Measurements from ENCODE around the gene IDUA.

DNA sequence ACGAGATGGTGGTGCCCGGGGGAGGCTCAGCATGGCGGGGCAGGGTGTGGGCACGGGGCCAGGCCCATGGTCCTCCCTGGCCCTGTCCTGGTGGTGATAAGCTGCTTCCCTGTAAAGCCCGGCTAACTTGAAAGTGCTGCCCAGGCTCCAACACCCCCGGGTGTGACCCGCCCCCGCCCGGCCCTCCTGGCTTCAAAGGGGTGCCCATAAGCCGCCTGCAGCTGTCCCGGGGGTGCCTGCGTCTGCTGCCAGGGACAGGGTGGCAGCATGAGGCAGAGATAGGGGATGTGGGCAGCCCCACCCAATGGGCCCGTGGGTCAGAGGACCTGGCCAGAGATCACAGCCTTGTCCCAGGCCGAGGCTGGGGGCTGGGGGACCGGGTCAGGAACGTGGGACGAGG lies 42.7 kb downstream of the IDUA start:
- TF ChIP-seq, protein P1, sequence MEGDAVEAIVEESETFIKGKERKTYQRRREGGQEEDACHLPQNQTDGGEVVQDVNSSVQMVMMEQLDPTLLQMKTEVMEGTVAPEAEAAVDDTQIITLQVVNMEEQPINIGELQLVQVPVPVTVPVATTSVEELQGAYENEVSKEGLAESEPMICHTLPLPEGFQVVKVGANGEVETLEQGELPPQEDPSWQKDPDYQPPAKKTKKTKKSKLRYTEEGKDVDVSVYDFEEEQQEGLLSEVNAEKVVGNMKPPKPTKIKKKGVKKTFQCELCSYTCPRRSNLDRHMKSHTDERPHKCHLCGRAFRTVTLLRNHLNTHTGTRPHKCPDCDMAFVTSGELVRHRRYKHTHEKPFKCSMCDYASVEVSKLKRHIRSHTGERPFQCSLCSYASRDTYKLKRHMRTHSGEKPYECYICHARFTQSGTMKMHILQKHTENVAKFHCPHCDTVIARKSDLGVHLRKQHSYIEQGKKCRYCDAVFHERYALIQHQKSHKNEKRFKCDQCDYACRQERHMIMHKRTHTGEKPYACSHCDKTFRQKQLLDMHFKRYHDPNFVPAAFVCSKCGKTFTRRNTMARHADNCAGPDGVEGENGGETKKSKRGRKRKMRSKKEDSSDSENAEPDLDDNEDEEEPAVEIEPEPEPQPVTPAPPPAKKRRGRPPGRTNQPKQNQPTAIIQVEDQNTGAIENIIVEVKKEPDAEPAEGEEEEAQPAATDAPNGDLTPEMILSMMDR (IDR thresholded peaks at IDR 0.05) = no peak
- TF ChIP-seq POLR2AphosphoS5 (IDR thresholded peaks at IDR 0.05) (no peak), EP300 (IDR thresholded peaks at IDR 0.05) (no peak), POLR2A (IDR thresholded peaks at IDR 0.05; ENCODE audit: low read depth) (no peak)
